Kidney epithelial cell (primary cell): ENCODE results near the gene PEDS1. TPM values are rescaled to one million over a fixed set of nuclear protein-coding genes. Genes with fewer than 3 reads are reported as not detected.

Experiments
- DNase-seq: peaks from one replicate; pipeline ENCODE4 v3.0.0-alpha.2; 2010; ENCODE audit warnings: low read depth
- H3K27me3 ChIP-seq: 2 replicates; pipeline ENCODE4 v1.6.0; 2011; ENCODE audit warnings: low read length; ENCODE audit not compliant: control insufficient read depth, insufficient read depth
- H3K36me3 ChIP-seq: 2 replicates; pipeline ENCODE4 v1.5.1; 2011; ENCODE audit warnings: low read length; ENCODE audit not compliant: control insufficient read depth, insufficient read depth
- H3K4me3 ChIP-seq: 2 replicates; pipeline ENCODE4 v1.5.1; 2011; ENCODE audit warnings: low read depth, mild to moderate bottlenecking, control low read depth, low read length
- total RNA-seq: library from RNA; depleted of rRNA; stranded (reverse); fragments of >200 nt; gene quantifications from 2 replicates; pipeline ENCODE4 v1.2.3, GENCODE V29; 2015
- TF ChIP-seq, protein P1 (sequence below): IDR thresholded peaks from 2 replicates; pipeline ENCODE4 v1.5.1; 2011; ENCODE audit warnings: mild to moderate bottlenecking, moderate library complexity, low read length, control low read depth, inconsistent platforms; ENCODE audit not compliant: insufficient read depth, poor library complexity, severe bottlenecking

Gene PEDS1
- total RNA-seq, 1 donor from 2014 or later: 52.1 TPM

DNA sequence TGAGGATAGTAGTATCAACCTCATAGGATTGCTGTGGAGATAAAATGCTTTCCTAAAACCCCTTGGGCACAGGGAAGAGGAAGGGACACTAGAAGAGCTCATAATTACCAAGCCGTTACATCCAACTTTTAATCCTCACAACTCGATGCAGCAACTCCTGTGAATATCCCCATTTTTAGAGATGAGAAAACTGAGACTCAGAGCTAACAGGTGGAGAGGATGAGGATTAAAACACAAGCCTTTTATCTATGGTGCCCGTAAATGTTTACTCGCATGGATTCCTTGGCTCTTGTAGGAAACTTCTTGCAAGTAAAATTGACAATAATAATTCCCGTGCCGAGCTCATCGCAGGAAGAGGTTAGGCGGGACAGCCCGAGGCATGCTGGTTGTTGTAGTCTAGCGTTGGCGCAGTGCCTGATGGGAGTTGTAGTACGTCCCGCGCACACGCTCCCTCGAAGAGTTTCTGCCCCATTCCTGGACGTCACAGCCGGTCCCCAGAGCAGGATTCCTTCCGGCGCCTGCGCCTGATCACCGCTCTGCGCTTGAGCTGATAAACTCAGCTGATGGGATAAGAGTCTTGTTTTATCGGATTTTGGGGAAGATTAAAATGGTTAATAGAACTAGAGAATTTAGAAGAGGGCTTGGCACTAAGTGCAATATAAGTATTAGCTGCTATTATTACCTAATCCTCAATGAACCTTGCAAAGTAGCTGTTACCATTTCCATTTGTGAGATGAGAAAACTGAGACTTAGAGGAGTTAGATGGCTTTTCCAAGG, 37.7 kb downstream of the PEDS1 start:
- H3K4me3 ChIP-seq: peak overlapping the region; percentile 55
- peak; percentile 83 for DNase-seq
- H3K27me3 ChIP-seq: no peaks in the 10 kb centered on the region

DNA sequence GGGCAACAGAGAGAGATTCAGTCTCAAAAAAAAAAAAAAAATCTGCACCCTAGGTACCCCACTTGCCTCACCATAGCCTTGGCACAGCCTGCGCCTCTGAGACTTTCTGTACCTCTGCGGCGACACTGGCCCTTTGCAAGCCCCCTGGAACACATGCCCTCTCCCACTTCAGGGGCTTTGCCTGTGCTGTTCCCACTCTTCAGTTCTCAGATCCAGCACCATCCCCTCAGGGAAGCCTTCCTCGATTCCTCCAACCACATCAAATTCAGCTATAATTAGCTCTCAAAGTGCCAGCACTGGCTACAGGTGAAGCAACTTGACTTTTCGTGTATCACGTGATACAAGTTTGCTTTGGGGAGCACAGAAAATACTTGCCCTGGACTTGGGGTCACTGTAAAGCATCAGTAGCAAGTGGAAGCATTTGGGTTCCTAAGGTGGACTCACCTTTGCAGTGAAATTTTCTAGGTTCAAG, 38.4 kb downstream of the PEDS1 start:
- Histone ChIP-seq H3K4me3 (peak overlapping the region; percentile 55), H3K36me3 (no peaks in the 10 kb centered on the region), H3K27me3 (no peaks in the 10 kb centered on the region)
- TF ChIP-seq, protein P1, sequence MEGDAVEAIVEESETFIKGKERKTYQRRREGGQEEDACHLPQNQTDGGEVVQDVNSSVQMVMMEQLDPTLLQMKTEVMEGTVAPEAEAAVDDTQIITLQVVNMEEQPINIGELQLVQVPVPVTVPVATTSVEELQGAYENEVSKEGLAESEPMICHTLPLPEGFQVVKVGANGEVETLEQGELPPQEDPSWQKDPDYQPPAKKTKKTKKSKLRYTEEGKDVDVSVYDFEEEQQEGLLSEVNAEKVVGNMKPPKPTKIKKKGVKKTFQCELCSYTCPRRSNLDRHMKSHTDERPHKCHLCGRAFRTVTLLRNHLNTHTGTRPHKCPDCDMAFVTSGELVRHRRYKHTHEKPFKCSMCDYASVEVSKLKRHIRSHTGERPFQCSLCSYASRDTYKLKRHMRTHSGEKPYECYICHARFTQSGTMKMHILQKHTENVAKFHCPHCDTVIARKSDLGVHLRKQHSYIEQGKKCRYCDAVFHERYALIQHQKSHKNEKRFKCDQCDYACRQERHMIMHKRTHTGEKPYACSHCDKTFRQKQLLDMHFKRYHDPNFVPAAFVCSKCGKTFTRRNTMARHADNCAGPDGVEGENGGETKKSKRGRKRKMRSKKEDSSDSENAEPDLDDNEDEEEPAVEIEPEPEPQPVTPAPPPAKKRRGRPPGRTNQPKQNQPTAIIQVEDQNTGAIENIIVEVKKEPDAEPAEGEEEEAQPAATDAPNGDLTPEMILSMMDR: no peak
- DNase-seq: no peak

More for the DNA sequence above, 37.7 kb downstream of the PEDS1 start:
- no peaks in the 10 kb centered on the region for H3K36me3 ChIP-seq
- TF ChIP-seq, protein P1: no peak

- DNase-seq: no peak
- Histone ChIP-seq H3K36me3 (no peaks in the 10 kb centered on the region), H3K27me3 (no peaks in the 10 kb centered on the region), H3K4me3 (peak overlapping the region; percentile 78)
- TF ChIP-seq, protein P1: no peak
Measured at GRCh38 chr20:50113420-50114224, 39.9 kb downstream of the PEDS1 start.

DNA sequence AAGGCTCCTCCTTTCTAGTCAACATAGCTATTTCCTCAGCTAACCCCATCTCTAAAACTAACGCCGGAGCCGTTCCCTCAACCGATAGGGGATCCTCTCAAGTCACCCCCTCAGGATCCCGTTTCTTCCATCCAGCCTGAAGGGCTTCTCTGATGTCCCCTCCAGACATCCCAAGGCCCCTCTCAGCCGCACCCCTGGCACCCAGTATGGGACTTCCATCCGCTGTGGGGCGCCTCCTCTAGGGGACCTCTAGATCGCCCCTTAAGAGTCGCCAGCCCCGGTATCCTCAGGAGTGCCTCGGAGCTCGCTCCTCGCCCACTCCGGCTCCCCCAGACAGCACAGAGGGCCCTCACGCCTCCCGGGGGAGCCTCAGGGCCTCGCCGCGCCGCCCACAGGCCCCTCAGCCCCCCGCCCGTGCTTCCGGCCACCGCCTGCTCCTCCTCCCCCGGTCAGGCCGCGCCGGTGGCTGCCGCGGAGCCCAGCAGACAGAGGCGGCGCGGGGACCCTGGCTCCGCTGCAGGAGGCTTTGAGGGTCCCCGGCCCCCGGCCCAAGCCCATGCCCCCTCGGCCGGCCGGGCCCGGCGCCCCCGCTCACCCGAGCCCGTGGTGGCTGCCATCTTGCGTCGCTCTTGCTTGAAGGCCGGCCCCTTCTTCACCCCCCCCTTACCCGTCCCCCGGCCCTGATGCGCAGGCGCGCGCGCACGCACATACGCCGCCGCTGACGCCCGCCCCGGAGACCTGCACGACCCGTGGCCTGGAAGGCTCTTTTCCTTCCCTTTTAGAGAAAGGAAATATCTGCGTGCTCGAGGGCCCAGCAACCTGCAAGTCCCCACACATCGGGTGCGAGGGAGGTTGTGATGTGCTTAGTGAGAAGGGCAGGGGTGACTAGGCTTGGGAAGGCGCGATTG, 40.8 kb downstream of the PEDS1 start, which contains the start of gene UBE2V1:
UBE2V1 (minus strand) TSS at position 639 of the 908 bp plus-strand sequence; CDS start at position 617, 22 bp downstream.
- H3K27me3 ChIP-seq: no peaks in the 10 kb centered on the region
- peak; percentile 35 for DNase-seq
- peak within 1 kb of the TSS; percentile 78 for H3K4me3 ChIP-seq
- no peaks in the 10 kb centered on the region for H3K36me3 ChIP-seq
- TF ChIP-seq, protein P1: peak; percentile 58

DNA sequence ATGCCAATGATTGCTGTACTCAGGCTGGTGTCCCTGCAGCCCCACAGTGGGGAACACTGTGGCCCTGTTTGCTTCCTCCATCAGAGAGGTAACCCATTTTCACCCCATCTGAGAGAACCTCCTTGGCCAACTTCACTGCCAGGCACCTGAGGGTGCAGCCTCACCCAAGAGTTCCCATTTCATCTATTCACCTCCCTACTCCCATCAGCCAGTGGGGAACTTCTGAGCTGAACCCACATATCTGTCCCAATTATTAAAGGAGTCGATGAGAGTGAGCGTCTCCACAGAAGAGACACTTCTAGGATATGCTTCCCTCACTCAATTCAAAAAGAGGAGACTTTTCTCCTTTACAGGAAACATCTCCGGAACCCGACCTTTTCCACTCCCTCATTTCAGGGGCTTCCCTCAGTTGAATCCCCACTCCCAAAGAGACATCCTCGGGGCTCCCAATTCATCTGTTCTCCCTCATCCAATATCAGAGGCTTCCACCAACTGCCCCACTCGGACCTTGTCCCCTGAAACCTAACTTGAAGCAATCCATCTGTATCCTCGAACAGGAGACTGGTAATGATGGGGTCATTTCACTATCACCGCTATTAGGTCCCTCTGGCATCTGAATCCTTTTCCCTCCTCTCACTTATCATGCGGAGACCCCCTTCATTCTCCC, 41.6 kb downstream of the PEDS1 start:
- Histone ChIP-seq H3K27me3 (no peaks in the 10 kb centered on the region), H3K36me3 (no peaks in the 10 kb centered on the region), H3K4me3 (peak overlapping the region; percentile 78)
- TF ChIP-seq, protein P1: no peak
- no peak for DNase-seq
